ENCODE results near the gene CCDC92B.

GRCh38 chr17:2685696-2686095 is 63.8 kb downstream of the CCDC92B start:
- TF ChIP-seq POLR2A (IDR thresholded peaks at IDR 0.05) (no peak), EP300 (IDR thresholded peaks at IDR 0.05) (no peak), CTCF (IDR thresholded peaks at IDR 0.05) (no peak)

All from ovary (tissue), 3 donors.